WI38 (cell line): ENCODE results near the gene AGL.

Experiments used
- H3K4me3 ChIP-seq: 2 replicates; pipeline ENCODE4 v1.5.1; 2011; ENCODE audit warnings: low read depth, mild to moderate bottlenecking, control low read depth, low read length
- TF ChIP-seq, protein P1 (sequence below): IDR thresholded peaks from 2 replicates; pipeline ENCODE4 v1.5.1; 2012; ENCODE audit warnings: low read depth, mild to moderate bottlenecking, control low read depth, low read length

Gene AGL

DNA sequence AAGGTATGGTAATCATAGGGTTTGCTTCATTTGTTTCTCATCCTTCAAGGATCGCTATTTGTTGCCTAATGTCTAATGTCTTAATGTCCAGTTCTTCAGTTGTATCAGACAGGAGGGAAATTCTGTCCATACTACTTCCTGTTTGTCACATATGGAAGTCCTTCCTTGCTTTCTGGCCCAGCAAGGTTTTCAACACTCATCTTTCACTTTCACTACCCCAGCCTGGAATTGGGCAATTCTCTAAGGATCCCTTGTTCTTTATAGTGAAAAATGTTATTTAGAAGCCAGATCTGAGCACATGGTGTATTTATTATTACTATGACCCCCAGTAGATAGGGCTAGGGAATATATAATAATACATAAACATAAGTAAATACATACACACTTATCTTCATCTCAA, 69.1 kb downstream of the AGL start:
- TF ChIP-seq, protein P1, sequence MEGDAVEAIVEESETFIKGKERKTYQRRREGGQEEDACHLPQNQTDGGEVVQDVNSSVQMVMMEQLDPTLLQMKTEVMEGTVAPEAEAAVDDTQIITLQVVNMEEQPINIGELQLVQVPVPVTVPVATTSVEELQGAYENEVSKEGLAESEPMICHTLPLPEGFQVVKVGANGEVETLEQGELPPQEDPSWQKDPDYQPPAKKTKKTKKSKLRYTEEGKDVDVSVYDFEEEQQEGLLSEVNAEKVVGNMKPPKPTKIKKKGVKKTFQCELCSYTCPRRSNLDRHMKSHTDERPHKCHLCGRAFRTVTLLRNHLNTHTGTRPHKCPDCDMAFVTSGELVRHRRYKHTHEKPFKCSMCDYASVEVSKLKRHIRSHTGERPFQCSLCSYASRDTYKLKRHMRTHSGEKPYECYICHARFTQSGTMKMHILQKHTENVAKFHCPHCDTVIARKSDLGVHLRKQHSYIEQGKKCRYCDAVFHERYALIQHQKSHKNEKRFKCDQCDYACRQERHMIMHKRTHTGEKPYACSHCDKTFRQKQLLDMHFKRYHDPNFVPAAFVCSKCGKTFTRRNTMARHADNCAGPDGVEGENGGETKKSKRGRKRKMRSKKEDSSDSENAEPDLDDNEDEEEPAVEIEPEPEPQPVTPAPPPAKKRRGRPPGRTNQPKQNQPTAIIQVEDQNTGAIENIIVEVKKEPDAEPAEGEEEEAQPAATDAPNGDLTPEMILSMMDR = no peak
- H3K4me3 ChIP-seq = no peak overlapping the region

DNA sequence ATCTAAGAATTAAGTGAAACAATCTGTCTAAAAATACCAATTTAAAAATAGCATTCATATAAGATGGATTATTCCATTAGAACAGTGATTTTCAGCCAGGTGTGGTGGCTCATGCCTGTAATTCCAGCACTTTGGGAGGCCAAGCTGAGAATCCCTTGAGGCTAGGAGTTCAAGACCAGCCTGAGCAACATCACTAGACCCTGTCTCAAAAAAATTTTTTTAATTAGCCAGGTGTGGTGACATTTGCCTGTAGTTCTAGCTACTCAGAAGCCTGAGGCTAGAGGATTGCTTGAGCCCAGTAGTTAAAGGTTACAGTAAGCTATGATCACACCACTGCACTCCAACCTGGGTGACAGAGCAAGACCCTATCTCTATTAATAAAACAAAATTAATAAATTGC, 84.6 kb downstream of the AGL start:
- TF ChIP-seq, protein P1 = no peak

DNA sequence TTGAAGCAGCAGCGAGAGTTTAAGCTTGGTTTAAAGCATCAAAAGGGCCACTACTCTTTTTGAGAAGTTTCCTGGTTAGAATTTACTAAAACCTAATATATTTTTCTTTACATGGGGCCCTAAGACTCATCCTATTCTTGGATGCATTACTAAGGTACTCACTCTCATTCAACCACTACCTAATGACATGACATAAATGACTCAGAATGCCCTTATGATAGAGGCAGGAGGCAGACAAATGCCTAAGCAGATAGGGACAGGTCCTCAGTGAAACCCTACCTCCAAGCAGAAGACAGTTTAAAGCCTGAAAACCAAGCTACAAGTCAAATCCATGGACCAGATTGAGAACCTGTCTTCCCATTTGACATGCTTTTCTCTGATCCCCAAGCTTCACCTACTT, 85.4 kb downstream of the AGL start:
- TF ChIP-seq, protein P1 = no peak
- no peak overlapping the region for H3K4me3 ChIP-seq

More for the DNA sequence above, 84.6 kb downstream of the AGL start:
- H3K4me3 ChIP-seq = no peak overlapping the region

DNA sequence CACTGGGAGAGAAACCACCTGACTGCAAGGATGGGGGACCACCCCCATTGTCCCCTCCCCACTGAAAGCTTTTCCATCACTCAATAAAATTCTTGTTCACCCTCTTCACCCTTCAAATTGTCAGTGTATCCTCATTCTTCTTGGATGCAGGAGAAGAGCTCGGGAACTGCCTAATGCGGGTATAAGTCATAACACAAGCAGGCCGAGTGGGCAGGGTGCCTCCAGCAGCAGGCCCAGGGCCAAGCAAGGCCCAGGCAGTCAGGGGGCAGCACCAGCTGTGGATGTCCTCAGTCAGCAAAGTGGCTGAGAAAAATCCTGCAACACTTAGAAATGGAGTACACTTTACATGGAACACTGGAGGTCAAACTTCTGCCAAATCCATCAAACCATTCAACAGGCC, 85.9 kb downstream of the AGL start:
- H3K4me3 ChIP-seq = no peak overlapping the region
- TF ChIP-seq, protein P1 = no peak

DNA sequence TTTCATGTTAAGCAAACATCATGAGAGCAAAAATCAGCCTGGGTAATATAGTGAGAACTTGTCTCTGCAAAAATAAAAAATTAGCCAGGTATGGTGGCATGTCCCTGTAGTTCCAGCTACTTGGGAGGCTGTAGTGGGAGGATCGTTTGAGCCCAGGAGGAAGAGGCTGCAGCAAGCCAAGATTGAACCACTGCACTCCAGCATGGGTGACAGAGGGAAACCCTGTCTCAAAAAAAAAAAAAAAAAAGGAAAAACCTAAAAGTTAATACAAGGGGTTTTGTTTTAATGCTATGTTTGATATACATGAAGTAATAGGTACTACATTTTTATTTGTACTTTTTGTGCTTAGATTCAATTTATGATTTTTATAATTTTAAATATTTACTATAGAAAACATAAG, 92.6 kb downstream of the AGL start:
- TF ChIP-seq, protein P1 = no peak
- H3K4me3 ChIP-seq = no peak overlapping the region

DNA sequence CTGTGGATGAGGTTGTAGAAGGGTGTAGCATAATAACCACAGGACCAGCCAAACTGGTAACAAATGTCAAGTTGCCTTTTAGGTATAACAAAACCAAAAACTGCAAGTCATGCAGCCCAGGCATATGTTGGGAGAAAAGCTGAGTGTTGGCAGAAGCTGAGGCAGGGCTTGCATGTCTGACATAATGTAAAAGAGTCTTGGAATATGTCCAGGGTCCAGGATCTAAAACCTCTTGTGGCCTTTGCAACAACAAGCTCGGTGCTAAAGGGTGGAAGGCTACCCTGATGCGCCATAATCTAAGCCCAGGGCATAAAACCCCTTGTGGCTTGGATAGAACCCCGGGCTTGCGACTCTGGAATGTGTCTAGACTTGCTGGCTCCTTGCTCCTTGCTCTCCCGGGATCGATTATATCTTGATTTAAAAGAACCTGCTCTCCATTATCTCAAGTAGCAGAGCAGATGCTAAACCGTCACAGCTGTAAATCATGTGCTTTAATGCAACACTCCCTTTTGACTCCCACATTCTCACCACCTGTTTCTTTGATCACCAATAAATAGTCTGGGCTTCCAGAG, 93.1 kb downstream of the AGL start:
- TF ChIP-seq, protein P1 = no peak
- no peak overlapping the region for H3K4me3 ChIP-seq

DNA sequence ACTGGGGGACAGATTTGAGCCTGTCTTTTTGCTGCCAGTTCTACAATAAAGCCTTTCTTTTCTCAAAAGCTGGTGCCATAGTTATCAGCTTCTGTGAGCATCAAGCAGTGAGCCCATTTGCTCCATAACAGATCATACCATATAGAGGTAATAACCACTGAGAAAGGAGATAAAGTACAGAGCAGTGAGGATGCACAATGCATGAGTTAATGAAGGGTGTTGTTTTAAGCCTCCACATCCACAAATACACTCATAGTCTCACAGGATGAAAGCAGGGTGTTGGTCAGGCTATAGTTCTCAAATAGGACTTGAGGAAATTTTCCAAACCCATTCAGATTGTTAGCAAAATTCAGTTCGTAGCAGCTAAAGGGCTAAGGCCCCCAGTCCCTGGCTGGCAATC, 94.0 kb downstream of the AGL start:
- TF ChIP-seq, protein P1 = no peak
- H3K4me3 ChIP-seq = no peak overlapping the region
